GM18499 (cell line): ENCODE measurements around the gene GREM2.

Experiments
- ATAC-seq: cut with Tn5 transposase; IDR thresholded peaks from one replicate; pipeline ENCODE4 v1.9.1; 2021; ENCODE audit warnings: moderate number of reproducible peaks; ENCODE audit not compliant: insufficient read depth, unreplicated experiment

The GREM2 gene

DNA sequence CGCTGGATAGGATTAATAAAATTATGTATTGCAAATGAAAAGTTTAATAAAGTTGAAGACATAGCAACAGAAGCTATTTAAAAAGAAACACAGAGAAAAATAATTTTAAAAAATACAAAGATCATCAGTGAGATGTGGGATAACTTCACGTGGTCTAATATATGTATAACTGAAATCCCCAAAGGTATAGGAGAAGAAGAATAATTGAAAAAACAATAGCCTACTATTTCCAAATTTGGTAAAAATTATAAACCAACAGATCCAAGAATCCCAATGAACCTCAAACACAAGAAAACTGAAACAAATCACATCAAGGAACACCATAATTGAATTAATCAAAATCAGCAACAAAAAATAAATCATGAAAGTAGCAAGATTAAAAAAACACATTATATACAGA is 44.9 kb downstream of the GREM2 start:
- ATAC-seq, result no peak

DNA sequence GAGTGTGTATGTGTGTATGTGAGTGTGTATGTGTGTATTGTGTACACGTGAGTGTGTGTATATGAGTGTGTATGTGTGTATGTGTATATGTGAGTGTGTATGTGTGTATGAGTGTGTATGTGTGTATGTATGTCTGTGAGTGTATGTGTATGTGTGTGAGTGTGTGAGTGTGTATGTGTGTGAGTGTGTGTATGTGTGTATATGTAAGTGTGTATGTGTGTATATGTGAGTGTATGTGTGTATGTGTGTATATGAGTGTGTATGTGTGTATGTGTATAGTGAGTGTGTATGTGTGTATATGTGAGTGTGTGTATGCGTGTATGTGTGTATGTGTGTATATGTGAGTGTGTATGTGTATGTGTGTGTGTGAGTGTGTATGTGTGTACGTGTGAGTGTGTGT is 49.2 kb downstream of the GREM2 start:
- ATAC-seq, result no peak

DNA sequence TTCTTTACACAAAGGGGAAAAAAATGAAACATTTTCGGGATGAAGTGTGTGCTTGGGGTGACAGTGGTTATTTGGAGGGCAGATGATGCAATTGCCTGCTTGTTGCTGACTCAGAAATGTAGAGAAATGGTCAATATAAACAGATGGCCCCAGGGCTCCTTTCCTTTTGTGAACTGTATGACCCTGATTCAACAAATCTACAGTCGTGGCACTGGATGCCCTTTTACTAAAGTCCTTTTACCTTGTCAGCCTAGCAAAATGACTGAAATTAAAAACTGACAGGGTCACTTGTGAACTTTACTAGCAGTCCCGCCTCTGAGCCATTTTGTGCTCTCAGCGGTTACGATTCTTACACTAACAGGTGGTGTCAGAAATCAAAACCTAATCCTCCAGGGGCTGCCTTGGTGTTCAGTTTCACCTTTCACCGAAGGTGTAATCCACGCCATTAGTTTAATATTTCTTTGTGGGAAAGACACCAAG is 49.8 kb downstream of the GREM2 start:
- ATAC-seq, result no peak

DNA sequence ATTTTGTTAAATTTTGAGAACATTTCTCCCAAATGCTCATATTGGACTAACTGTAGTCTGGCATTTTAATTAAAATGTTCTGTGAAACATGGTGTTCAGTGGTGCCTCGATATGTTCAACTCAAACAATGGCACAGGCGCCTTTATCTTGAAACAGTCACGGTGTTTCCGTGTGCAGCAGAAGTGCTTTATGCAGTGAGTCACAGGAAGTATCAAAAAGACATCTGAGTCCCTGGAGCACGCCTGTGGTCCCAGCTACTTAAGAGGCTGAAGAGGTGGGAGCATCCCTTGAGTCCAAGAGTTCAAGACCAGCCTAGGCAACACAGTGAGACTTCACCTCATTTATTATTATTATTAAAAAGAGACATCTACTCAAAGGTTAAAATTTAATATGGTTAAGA is 52.2 kb downstream of the GREM2 start:
- ATAC-seq, result no peak

DNA sequence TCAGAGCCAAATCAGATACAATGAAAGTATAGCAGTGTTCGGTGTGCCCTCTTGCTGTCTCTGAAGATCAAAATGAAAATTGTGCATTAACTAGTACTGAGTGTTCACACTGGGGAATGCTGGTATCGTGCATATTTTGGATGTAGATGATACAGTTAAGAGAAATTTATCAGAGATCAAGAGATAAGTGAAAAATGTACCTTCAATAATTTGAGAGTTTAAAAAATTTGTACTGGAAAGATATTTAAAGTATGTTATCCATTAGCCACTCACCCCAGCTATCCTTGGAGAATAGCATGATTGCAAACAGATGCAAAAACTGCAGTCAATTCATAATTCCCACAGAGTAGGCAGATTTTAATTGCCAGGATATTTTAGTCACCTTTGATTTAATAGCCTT is 56.4 kb downstream of the GREM2 start:
- ATAC-seq, result no peak

DNA sequence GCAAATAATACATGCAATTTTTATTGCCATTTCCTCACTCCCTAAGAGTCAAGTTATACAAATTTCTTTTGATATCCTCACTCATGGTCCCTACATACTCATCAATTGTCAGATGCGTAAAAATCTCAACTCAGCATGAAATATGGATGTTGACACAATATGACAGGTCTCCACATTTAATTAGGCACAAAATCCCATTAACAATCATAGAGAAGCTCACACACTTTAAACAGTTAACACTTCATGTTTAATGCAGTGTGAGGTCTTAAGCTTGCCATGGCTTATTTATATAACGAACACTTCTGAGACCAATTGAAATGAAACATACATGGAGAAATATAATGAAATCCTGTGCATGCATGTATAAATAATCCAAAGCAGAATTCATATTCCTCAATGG is 58.6 kb downstream of the GREM2 start:
- ATAC-seq, result no peak

DNA sequence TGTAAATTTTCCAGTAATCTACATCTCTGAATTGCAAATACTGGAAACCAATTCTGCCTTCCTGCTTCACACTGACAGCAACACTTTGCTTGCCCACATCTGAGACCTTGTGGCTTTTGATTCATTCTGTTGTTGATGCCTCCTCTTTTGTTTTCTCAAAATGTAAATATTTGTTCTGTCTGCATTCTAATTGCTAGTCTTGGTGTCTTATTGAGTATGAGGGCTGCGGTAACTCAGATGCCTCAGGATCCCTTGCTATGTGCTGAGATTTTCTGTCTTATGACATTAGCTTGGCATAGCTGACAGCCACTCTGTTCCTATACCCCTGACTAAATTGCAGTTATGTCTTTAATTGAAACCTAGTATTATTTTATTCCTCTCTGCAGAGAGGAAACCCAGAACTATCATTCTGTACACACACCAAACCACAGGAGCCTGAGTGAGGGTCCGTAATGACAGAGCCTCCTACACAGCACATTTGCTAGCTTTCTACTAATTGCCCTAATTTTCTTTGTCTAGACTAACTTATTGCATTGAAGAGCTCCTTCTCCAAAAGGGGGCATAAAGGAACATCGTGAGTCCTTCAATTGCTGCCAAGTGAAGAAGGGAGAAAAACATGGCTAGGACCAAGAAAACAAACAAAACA is 72.1 kb downstream of the GREM2 start:
- no peak for ATAC-seq

DNA sequence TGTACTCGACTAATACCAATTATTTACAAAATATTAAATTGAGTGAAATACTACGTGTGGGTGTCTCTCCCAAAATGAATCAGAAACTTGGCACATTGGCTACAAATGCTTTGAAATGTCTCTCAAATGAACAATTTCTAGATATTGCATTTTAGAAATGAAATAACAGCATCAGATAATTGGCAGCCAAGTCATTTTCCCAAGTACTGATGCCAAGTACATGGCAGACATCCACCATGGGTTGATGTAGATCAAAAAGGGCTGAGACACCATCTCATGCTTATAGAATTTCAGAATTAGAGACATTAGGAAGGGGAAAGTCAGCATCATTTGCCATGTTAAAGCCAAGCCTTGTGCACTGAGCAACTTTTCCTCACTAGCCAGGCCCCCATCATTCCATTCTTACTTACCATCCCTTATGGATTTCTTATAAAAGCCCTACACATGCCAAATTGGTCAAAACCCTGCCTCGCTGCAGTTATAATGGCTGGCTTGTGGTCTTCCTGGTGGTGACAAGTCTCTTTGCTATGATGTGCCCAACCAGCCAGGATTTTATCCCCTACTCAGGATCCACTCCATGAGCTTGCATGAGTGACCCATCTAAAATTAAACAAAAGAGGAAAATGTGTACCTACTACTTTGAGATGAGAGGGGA is 73.1 kb downstream of the GREM2 start:
- no peak for ATAC-seq

DNA sequence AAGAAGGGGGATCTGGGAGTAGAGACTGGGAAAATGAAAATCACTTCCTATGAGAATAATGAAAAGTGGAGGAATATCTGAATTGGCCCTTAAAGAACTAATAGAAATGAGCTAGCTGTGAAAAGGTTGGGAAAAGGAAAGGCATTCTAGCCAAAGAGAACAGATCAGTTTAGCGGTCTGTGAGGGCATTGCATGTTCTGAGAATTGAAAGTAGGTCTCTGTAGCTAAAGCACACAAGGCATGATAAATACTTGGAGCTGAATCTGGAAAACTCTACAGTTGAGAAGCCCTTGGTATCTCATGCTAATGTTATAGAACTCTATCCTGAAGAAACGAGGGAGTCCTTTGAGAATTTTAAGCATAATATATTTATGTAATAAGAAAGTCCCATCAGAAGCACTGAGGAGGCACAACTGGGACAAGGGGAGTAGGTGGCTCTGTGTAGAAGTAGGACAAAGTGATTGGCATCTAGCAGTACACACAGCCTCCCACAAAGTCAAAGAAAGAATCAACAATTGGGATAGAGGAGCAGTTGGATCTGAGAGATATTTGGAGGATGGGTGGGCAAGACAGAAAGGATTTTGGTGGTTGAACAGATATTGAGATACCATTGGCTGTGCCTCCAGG is 78.7 kb downstream of the GREM2 start:
- ATAC-seq, result no peak

DNA sequence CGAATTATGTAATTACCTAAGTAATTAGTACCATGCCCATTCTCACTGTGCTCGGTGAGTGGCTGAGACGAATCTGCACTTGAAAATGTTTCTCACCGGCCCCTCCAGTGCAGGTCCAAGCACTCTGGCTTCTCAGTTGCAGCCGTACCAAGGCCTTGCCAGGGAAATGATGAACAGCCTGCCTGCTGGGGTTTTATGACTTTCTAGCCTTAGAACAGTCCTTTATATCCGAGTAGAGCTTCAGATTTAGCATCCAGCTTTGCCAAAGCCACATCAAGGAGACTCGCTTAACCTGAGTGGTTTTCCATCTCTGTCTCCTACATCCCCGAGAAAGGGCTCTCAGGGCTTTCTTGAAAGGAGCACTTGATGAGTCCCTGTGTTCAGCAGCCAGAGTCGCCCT is 83.4 kb downstream of the GREM2 start:
- no peak for ATAC-seq

DNA sequence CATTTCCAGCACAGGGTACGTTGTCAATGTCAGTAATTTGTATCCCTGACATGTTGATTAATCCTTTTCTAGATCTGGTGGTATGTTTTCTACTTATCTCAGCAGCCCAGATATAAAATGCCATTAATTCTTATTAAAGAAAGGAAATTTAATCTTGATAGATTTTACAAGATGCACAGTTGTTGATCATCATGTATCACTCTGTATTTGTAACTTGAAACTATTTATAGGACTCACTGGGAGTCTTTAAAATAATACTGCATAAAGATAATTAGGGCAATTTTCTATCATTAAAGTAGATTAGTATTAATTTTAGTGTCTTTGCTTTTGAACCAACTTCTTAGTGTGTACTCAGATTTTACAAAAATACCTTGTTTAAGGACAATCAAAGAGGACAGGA is 84.9 kb downstream of the GREM2 start:
- no peak for ATAC-seq

DNA sequence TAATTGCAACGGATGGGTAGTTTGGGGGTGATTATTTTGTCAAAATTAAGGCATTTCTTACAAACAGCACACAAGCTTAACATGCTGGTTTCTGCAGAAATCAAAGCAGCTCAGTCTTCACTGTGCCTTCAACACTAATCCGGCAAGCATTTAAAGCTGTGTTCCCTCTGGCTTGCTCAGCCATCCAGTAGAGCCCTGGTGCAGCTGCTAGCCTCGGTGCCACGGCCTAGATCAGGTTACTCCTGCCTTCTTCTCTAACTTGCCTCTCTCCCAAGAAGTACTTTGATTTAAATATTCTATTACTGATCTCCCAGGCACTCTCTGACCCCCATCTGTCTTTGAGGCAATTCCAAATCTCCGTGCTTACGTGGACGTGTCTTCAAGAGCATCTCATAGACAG is 85.6 kb downstream of the GREM2 start:
- ATAC-seq, result no peak

DNA sequence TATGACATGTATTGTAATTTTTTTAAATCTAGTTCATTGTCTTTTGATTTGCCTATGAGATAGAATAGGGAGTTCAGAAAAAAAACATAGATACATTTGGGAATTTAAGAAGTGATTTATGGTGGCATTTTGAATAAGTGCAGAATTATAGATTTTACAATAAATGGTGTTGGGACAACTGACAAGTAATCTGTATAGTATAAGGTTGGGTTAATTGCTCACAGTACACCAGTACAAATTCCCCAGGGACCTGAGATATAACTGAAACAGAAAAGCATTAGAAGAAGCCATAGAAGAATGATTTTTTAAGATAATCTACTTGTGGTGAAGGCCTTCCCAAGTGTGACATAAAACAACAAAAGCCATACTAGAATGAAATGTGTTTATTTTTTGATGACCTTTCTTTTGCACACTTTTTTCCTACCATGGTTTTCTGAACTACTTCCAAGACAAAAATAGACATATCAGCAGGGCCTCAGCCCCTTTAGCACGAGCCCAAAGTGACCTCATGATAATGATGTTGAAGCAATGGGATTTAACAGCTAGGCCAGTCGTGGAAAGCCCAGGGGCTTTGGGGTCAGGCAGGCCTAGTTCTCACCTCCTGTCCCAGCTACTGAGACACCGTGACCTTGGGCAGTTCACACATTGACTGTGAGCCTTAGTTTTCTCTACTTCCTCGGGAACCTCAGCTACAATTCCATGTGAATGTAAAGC is 87.4 kb downstream of the GREM2 start:
- ATAC-seq, result no peak

DNA sequence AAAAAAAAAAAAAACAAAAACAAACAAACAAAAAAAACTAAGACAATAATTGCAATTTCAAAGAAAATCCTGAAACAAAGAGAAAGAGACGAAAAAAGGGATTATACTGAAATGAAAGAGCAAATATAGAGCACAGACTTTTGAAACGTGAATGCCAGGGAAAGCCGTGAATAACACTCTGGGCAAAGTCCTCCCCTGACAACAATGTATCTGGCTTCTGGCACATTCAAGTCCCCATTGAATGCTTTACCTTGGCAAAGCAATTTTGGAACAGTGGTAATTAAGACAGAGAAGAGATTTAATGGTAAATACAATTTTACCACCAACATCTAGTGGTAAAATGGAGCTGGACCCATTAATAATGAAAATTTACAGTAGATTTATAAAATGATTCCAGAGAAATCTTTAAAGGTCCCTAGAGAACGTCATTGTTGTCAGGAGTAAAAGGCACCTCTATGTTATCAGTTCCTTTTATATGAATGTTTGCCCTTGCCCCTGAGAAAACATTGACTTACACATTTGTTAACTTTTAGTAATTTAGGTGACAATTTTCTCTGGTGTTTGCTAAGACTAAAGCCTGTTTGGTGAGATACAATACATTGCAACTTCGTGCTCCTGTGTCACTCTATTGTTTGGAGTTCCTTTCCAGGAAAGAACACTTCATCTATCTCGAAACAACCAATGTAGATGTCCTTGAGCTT is 89.7 kb downstream of the GREM2 start:
- ATAC-seq, result no peak

DNA sequence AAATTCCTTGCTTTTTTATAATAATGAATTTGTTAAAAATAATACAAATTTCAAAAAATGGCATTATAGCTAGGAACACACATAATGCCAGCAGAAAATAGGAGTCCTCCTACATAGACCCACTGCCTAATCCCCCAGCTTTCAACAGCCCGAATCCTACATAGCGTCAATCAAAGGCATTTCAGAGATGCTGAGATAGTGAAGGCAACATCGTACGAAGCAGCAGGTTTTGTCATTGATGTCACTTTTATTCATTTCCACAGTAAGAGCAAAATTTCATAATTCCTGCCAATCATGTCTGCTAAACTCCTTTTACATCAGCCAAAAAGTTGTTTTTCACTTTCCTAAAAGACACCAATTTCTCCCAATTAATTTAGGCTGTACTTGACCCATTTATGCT is 94.1 kb downstream of the GREM2 start:
- ATAC-seq, result no peak

DNA sequence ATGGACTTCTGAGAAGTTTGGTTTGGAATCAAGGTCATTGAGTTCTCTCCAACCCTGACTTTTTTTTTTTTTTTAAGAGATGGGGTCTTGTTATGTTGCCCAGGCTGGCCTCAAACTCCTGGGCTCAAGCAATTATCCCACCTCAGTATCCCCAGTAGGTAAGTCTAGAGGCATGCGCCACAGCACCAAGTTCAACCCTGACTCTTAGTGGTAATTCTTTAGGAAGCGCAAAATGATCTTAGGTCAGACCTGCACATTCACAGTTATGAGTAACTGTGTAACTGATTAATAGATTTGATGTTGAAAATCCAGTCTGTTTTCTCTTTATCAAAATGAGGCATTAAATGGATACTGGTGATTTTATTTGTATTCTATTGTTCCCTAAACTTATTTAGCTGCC is 95.9 kb downstream of the GREM2 start:
- ATAC-seq, result no peak

DNA sequence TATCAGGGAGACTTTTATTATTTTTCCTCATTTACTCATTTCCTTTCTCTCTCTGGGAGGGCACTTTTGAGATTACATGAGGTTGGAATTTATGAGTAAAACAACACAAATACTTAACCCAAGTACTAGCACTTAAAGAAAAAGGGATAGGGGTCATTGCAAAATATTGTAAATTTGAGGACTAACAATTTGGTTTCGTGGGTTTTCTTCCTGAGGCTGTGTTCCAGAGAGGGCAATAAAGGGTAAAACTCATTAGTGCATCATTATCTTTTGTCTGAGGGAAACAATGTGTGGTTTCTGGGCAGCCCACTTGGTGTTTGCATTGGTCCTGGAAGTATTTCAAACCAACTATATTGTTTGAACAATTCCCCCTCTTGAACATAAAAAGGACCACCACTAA is 96.5 kb downstream of the GREM2 start:
- ATAC-seq, result no peak

DNA sequence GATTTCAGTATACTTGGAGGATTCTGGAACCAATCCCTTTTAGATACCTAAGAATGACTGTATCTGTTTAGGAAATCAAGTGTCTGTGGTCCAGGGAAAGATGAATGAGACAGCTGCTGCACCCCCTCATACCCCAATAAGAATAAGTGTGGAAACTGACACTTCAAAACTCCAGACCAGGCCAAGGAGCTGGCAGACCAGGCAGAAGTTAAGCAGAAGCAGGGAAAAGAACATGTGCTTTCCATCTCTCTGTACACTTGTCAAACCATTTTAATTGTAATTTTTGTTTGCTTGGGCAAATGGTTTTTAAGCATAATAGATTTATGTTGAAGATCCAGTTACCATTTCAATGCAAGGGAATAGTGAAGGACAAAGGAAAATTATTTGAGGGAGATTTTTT is 100.2 kb downstream of the GREM2 start:
- no peak for ATAC-seq

DNA sequence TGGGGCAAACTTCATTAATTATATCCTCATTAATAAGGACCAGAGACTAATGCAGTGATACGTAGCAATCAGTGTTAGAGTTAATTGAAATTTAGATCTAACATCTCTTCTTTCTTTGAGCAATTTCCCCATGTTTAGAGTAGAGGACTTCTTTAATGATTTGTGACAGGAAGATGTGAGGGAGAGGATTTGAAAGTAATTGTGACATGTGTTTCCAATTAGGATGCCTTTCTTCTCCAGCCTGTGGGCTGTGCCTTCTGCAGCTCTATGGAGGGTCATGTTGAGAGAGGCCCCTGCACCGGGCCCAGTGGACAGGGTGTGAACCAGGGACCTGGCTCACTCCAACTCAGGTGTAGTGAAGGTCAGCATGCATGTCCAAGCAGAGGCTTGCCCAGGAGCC is 103.0 kb downstream of the GREM2 start:
- no peak for ATAC-seq

DNA sequence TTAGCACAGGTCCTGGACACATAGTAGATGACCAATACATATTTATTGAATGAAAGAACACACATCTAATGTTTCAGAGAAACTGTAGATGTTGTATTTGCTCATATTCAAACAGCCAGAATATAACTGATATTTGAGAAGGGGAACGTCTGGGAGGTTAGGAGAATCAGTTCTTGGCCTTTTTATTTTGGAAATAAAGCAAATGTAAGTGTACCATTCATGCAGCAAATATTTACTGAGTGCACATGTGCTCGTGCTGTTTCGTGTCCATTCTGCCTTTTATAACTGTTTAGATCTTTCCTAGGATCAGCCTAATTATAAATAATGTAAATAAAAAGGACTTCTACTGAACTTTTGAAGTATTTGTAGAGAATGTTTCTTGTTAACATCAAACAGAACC is 103.8 kb downstream of the GREM2 start:
- ATAC-seq, result no peak

DNA sequence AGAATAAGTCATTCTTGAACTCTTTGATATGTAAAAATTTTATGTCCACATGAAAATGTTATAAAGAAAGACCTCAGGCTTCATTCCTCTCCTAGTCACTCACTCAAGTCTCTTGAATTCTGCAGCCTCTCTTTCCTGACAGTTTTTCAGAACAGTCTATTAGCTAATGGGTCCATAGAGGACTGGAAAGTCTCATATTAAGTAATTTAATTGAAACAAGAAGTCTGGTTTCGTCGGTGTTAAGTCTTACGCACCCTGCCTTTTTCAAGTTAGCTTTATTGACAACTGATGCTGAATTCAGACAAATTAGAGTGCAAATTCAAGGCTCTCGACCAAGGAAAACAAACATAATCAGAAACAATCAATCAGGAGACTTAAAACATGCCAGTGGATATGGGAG is 105.8 kb downstream of the GREM2 start:
- no peak for ATAC-seq
